Measurements from ENCODE around the gene SCD5.
"Not testable (repeated sequence)": the region's sequence is repeated elsewhere in the genome, so short reads cannot be mapped to it uniquely, and the experiment has no call there.

The SCD5 gene

DNA sequence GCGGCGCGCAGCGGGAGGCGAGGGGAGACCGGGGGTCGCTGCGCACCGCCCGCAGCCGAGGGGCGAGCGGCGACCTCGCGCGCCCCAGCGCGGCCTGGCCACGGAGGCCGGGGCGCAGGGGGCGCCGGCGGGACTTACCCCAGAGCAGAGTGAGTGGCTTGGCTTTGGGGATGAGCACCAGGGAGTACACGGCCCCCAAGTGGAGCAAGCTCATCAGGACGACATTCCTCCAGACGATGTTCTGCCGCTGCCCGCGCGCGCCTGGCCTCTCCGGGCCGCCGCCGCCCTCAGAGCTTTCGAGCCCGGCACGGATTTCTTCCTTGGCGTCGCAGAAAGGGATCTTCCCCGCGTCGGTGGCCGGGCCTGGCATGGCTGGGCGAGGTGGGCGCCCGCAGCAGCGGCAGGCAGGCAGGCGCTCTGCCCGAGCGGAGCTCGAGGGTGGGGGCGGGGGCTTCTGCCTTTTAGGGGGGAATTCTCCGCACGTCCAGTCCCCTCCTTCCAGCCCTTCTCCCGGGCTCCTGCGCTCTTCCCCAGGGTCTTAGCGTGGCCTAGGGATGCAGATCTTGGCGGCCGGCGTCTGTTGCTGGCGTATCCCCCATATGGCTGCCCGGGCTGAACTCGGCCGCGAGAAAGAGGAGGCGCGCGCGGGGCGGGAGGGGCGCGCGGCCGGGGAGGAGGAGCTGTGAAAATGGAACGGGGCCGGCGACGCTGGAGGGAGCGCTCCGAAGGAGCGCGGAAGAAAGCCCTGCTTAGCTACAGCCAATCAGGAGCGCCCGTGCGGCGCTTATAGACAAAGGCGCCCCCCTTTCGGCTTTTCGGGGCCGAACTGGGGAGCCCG is at the start of gene SCD5:
Gene SCD5 (minus strand): TSS at position 629 of the 838 bp plus-strand sequence. CDS start 259 bp downstream, at position 370.
- FAIRE-seq = no peak

DNA sequence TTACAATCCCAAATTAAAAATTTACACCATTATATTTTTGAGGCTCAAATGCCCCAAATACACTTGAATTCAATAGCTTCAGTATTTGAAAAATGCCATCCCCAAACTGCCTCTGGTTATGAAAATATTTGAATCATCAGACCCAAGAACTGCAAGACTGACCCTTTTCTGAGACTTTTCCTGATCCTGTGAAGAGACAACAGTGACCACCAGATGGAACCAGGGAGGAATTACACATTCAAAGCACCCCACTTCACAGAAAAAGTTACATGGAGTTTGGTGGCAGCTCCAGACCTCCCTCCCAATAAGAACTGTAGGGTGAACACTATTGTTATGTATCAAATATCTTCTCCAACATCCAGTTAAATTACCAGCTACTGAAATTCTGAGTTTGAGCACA is 44.0 kb upstream of the SCD5 start:
- no peak for FAIRE-seq

DNA sequence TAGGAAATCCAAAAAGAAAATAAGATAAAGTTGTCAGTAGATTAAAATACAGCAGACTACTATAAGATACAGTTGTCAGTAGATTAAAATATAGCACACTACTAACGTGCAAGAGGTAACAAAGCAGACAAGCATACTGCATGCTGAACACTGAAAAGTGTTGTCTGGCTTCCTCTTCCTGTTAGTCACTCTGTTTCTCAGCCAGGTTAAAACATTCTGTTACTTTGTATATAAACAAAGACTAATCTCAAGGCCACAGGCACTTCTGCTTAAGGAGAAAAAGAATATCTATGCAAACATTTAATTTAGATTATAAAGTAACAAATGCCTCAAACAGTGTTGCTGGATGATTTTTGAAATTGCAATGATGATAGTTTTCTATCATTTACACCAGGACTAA is 41.0 kb upstream of the SCD5 start:
- FAIRE-seq = no peak

DNA sequence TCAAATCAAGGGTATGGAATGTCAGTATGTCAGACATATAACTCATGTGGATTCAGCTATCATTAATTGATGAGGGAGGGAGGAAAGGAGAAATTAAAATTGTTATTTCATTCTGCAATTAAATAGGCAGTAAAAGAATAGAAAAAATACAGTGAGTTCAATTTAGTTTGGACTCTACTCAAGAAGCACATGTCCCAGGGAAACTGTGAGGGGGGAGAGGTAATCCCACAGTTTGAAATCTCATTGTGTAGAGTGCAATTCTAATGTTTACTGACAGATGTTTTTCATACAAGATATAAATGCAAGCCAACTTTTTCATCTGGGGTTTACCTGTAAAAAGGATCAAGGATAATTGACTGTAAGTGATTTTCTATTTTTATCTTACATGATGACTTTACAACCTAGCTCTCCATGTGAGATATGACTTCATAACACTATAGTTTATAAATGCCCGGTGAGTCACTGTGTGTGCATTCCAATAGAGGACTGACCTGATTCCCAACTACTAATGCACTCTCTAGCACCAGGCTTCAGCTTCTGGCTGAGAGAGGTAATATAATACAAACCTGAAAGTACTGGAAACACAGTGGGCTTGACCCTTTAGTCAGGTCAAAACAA is 35.2 kb upstream of the SCD5 start:
- no peak for FAIRE-seq

DNA sequence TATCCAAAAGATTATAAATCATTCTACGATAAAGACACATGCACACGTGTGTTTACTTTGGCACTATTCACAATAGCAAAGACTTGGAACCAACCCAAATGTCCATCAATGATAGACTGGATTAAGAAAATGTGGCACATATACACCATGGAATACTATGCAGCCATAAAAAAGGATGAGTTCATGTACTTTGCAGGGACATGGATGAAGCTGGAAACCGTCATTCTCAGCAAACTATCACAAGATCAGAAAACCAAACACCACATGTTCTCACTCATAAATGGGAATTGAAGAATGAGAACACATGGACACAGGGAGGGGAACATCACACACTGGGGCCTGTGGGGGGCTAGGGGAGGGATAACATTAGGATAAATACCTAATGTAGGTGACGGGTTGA is 34.5 kb upstream of the SCD5 start:
- not testable (repeated sequence) for FAIRE-seq

DNA sequence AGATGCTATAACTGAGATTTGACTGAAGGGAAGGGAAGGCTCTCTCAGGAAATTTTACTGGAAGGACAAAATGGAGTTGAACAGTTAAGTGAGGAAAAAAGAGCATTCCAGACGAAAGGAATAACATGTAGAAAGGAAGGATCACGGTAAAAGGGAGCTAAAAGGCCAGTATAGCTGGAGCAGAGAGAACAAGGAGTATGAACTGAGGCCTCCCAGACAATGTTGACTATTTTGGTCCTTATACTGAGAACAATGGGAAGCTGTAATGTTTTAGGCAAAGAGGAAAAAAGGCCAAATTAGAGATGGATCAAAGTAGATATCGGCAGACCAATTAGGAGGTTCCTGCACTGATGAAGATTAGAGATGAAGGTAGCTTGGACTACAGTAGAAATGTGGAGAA is 26.8 kb upstream of the SCD5 start:
- no peak for FAIRE-seq

DNA sequence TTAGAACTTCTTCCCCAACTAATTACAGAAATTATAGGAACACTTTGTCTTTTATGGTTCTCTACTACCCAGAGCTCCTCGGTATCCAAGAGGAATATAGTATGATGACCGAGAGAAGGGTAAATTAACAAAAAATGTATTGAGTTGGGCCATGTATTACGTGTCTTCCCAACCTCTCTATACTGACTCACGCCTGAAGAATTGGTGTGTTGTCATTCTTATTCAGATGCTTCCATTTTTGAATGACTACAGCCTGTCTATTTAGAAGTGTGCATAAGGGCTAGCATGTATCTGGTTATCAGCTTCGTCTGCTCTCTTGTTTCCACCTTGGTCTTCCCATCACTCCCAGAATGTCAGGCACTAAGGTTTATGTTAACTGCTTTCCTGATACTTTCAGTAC is 24.5 kb upstream of the SCD5 start:
- FAIRE-seq = no peak

DNA sequence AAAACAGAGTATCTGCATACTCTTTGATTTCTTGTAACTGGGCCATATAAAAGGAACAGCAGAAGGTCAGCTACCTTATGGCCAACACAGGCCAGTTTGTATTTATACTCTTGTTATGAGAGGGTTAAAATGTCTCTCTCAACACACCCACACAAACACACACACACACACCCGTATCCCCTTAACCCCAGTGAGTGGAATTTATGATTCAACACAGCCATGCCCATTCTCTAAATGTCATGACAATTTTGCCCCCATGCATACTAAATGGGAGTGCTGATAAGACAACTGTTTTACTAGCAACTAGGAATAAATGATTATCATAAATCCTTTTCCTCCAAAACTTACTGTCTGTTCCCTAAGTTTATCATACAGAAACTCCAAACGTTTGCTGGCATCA is 22.1 kb upstream of the SCD5 start:
- no peak for FAIRE-seq

DNA sequence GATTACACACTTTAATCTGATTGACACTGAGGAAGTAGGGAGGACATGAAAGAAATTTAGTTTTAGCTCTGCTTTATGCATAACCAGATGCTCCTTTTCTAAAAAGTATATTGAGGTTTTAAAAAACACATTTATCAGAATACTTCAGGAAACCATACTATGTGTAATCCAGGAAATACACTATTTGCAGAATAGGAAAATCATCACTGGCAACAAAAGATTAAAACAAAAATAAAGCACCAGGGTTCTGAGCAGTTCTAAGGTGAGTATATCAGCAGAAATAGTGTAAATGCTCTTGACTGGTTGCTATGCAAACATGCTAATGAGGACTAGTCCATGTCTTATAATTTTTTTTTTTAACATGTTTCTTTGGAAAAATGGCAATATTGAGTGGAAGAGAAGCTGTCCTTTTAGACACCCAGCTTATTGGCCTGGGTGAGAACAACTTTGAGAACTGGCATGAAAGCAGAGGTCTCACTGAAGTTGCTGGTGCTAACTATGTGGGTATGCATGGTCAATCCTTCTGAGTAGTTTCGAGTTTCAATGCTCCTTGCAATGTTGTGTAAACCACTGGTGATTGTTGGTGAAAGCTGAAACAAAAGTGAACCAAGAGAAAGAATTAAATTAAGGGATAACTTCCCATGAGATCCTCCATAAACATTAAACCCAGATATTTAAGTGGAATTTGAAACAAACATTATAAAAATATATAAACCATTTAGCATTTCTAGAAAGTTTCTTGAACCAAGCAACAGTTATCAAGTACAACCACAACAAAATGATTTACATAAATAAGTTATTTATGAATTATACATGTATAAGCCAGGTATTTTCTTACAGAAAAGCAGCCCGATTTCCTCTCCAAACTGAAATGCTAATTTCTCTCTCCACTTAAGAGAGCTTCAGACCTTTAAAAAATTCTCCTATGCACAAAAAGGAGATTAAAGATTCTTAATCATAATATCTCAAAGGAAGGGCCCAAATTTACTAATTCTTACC is 20.4 kb upstream of the SCD5 start:
- FAIRE-seq = no peak

DNA sequence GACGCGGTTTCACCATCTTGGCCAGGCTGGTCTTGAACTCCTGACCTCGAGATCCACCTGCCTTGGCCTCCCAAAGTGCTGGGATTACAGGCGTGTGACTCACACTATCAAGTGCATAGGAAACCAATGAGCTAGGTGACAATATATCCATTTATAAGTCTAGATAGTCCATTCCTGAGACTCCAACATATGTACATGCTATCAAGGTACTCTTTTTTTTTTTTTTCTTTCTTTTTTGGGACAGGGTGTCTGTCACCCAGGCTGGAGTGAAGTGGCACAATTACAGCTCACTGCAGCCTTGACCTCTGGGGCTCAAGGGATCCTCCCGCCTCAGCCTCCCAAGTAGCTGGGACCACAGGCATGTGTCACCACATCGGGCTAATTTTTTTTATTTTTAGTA is 18.3 kb upstream of the SCD5 start:
- FAIRE-seq = not testable (repeated sequence)

DNA sequence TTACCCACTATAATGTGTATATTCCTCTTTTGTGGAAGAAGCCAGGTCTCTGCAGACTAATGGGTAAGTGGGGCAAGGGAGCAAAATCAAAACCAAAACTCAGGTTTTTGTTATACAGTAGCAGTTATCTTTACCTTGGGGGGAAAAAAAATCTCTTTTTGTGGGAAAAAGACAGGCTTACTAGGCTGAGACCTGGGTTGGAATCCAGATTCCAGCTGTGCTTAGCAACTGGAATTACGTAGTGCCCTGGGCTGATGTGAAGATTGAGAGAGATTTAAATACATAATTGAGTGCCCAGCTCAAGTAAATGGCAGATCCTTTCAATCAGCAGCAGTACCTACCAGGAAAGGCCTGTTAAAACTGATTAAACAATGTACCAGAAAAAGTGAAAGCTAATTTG is 15.4 kb upstream of the SCD5 start:
- FAIRE-seq = no peak

DNA sequence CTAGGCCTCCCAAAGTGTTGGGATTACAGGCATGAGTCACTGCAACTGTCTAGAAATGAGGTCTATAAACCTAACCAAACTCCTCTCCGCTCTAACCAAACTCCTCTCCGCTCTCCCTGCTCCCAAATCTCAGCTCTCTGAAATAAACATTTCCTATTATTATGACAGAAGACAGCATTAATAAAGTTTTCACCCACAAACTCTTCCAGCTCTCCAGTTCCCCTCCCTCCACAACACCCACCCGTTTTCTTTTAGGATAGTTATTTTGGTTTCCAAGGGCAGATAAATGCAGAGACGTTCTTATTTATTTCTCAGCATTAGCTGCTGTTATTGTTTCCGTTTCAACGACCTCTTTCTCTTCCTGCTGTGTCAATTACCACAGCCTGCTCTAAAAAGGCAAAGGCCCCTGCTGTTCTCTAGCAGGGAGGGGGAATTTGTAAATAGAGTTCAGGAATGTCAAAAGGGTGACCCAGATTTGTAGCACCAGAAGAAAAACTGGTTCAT is 13.3 kb upstream of the SCD5 start:
- FAIRE-seq = no peak

DNA sequence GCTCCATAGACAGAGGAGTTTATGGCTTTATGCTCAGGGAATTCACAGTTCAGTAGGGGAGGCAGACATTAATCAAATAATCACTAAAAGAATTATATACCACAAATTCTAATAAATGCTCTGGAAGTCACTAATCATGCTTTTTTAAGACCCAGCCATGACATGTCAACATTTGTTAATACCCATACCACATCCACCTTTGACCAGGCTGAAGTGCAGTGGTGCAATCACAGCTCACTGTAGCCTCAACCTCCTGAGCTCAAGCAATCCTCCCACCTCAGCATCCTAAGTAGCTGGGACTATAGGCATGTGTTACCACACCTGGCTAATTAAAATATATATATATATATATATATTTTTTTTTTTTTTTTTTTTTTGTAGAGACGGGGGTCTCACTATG is 12.8 kb upstream of the SCD5 start:
- FAIRE-seq = no peak

DNA sequence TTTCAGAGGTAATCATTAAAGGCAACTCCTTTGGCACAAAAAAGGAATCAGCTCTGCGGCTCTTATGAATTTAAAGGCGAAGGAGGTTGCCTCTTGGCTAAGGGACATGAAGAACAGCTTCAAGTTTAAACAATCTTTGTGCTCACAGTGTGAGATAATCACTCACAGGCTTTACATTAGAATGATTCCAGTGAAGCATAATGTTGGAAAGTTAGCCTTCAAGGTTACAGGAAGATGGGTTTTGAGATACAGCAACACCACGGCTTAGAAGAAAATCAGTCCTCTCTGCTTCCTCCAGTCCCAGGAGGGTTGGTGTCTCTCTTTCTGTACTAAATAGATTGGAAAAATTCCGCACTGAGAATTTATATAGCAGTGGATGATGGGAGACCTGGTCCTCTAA is 11.6 kb upstream of the SCD5 start:
- FAIRE-seq = no peak

DNA sequence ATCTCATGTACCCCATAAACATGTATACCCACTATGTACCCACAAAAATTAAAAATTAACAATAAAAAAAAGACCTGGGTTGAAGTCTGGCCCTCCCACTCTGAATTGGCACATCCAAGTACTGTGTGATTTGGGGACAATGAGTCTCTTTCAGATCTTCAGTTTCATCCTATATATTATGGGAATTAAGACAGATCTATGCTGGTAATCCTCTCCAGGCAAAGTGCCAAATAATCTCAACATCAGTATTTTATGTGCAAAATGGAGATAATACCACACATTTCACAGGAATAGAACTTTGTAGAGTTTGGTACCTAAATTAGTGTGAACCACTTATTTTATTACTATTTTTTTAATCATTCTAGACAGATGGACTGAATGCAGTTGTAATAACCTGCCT is 11.0 kb upstream of the SCD5 start:
- FAIRE-seq = no peak

DNA sequence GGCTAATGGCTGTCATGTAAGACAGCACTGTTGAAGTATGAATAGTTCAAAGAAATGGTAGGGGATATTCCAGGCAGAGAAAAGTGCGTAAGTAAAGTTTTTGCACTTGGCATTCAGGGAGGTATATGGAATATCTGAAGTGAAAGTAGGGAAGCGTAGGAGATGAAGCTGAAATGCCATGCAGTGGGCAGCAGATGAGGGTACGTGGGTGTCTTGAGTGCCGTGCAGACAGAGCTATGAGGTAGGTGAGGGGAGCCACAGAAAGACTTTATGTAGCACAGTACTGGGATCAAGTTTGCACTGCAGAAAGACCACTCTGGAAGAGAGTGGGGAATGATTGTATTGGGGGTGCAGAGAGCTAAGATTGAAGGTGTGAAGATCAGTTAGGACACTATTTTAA is 5.2 kb upstream of the SCD5 start:
- FAIRE-seq = no peak

DNA sequence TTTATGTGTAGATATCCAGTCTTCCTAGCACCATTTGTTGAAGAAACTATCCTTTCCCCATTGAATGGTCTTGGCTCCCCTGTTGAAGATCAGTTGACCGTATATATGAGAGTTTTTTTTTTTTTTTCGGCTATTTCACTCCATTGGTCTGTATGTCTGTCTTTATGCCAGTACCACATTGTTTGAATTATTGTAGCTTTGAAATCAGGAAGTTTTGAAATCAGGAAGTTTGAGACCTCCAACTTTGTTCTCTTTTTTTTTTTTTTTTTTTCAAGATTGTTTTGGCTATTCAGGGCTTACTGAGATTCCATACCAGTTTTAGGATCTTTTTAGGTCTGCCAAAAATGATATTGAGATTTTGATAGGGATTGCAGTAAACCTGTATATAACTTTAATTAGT is 4.3 kb upstream of the SCD5 start:
- no peak for FAIRE-seq

DNA sequence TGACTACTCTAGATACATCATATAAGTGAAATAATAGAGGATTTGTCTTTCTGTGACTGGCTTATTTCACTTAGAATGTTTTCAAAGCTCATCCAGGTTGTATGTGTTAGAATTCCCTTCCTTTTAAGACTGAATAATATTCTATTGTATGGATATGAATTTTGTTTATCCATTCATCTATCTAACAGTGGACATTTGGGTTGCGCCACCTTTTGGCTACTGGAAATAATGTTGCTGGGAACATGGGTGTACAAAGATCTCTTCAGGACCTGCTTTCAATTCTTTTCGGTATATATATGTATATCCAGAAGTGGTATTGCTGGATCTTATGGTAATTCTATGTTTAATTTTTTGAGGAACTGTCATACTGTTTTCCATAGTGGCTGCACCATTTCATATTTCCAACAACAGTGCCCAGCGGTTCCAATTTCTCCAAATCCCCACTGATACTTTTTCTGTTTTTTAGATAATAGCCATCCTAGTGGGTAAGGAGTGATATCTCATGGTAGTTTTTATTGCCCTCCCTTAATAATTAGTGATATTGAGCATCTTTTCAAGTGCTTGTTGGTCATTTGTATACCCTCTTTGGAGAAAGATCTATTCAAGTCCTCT is 3.4 kb upstream of the SCD5 start:
- FAIRE-seq = peak; percentile 70

DNA sequence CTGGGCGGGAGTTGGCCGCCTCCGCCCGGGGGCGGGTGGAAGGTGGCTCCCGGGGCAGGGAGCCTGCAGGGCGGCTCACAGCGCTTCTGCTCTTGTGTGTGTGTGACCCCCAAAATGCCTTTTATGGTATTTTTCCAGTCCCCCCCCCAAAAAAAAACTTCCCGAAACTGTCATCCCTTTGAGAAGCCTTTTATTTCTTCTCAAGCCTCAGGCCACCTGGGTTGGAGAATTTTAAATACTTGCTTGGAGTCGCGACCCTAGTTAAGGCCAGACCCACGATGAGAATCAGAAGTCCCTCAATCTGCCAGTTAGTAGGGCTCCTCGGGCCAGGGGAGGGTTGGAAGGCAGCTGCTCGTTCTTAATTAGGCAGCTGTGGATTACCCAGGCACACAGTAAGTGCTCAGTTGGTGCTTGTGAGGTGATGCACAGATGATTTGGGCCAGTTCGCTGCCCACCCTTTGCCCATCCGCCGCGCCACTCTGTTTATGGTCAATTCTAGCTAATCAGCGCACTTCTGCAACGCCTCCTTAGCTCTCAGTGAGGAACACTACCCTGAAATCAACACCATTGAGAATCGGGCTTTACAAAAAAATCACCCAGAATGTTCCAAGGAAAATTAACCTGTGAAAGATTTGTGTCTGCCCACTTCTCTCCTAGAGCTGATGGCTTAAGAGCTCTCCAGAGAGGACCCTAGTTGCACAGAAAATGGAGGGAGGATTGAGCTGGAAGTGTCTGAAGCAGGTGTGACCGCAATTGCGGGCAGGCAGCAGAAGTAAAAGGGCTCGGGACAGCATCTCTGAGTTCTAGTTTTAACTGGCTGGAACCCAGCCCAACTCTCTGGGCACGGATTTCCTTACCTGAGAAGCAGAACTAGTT is 648 bp upstream of the SCD5 start:
- no peak for FAIRE-seq

DNA sequence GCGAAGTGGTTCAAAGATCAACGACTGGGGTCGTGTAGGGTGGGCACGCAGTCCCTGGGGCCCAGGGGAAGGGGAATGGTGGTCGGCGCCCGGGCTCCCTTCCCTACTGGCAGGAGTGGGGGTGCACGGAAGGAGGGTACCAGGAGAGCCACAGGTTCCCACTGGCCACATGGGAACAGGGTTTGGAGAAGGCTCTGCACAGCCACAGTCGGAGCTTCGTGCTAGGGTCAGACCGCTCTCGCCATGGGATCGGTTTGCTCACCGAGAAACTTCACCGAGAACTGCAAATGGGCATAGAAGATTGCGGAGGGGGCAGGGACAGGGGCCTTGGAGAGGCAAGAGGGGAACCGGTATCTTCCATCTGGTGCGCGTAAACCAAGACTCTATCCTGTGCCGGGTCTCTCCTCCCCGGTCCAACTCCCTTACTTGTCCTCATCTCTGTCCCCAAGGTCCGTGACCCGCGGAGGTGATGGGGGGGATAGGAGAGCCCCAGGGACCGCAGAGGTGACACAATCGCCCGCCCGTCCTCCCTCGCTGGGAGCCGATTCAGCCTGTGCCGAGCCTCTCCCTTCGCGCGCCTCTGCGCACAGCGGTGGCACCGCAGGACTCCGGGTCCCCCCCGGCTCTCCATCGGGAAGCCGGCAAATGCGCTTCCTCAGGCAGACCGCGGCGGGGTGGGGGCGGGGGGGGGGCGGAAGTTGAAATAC is 1.0 kb downstream of the SCD5 start:
- FAIRE-seq = no peak

DNA sequence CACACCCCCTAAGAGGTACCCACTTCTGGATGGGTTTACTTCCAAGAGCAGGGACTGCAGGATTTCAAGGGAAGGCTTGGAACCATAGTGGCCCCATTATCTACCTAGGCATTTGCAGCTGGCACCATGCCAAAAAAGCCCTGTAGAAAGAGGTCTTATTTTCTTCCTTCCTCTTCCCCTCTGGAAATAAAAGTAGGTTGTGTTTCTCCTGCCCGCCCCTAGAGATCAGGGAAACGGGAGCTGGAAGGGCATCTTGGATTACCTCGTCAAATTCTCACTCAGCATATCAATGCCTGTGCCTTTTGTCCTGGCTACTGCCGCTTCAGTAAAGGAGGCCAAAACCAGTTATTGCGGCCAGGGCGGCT is 1.6 kb downstream of the SCD5 start:
- no peak for FAIRE-seq
